HG03135 (cell line): ENCODE data around the gene TMEM39A.

Experiments
- ATAC-seq: cut with Tn5 transposase; IDR thresholded peaks from one replicate; pipeline ENCODE4 v1.9.1; 2021; ENCODE audit warnings: mild to moderate bottlenecking, moderate library complexity; ENCODE audit not compliant: unreplicated experiment

The TMEM39A gene

DNA sequence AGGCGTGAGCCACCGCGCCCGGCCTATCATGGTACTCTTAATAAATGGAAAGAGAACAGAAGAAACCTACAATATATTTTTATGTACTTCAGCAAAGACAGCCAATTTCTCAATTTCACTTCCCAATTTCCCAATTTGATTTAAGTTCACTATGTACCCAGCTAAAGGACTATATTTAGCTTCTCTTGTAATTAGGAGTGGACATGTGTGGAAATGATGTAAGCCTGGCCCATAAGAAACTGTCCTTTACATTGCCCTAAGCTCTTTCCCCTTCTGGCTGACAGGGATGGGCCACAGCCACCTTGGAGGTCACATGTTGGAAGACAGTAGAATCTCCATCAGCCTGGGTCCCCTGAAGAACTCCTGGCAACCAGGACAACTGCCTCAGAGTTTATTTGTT, 6.2 kb downstream of the TMEM39A start:
- ATAC-seq, result no peak

DNA sequence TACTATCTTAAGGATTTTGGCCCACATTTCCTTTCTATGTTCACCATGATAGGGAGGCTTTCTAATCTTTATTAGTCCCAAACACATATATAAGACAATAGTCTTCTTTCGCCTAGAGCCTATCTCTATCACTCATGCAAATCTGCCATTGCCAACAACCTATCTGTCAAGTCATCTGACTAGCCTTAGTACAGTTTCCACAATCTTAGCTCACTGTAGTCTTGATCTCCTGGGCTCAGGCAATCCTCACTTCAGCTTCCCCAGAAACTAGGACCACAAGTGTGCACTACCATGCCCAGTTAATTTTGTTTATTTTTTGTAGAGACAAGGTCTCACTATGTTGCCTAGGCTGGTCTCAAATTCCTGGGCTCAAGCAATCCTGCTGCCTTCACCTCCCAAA, 6.9 kb downstream of the TMEM39A start:
- no peak for ATAC-seq

DNA sequence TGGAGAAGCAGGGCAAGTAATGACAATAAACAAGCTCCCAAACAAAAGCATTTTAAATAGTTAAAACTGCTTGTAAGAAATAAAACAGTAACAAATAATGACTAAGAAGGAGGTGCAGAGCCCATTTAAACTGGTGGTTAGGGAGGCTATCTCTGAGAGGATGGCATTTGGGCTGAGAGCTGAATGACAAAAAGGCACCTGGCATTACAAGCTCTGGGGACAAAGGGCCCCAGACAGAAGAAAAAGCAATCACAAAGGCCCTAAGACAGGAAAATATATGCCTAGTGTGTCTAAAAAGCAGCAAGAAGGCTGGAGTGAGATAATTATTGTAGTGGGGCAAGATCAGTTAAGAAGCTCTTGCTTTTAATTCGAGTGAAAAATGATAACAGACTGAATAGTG, 9.6 kb downstream of the TMEM39A start:
- no peak for ATAC-seq

DNA sequence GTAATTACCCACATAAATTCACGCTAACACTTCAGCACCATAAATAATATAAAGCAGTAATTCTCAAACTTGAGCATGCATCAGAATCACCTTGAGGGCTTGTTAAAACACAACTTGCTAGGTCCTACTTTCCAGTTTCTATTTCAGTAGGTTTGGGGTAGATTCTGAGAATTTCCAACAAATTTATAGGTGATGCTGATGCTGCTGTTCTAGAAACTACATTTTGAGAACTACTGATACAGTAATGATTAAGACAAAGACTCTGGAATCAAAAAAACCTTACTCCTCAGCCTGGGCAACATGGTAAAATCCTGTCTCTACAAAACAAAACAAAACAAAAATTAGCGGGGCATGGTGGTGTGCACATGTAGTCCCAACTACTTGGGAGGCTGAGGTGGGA, 18.8 kb downstream of the TMEM39A start:
- no peak for ATAC-seq

DNA sequence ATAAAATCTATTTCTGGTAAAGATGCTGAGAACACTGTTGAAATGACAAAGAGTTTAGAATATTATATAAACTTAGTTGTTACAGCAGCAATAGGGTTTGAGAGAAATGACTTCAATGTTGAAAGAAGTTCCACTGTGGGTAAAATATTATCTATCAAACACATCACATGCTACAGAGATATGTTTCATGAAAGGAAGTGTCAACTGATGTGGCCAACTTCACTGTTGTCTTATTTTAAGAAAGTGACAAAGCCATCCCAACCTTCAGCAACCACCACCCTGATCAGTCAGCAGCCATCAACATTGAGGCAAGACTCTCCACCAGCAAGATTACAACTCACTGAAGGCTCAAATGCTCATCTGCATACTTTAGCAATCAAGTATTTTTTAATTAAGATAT, 20.2 kb downstream of the TMEM39A start:
- no peak for ATAC-seq

DNA sequence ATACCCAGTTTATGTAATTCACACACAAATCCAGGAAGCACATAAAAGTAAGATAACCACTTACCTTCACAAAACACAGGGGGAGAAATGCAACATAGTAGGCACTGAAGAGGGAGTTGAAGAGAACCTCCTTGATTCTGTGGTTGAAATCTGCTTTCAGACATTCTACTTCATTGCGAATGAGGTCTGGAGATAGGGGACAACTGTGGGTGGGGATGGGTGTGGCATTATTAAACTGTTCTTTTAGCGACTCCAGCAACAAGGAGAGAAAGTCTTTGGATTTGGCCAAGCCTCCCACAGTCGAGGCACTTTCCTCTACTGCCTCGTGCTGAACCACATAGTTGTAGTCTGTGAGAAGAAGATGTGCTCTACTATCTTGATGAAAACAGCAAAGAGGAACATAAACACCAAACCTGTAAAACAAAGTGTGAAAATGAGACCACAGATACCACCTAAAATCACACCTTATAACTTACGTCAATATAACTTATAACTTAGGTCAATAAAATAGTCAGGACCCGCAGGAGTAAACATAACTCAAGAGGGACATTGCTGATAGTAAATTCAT, 25.6 kb downstream of the TMEM39A start:
- ATAC-seq, result no peak

DNA sequence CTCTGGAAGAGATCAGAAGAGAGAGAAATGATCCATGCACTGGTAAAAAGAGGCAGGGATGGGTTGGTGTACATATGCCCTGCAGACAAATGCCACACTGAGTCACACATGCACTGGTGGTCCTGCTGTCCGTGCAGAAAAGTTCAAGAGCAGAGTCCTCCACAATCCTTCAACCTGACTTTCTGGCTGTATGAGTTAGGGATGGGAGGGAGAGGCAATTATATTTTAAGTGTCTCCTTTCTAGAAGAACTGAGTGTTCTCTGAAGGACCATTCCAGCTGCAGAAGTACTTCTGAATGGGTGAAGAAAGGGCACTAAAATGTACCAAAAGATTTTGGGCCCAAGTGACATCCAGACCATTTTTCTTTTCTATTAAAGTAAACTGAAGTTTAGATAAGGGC, 26.4 kb downstream of the TMEM39A start:
- no peak for ATAC-seq

DNA sequence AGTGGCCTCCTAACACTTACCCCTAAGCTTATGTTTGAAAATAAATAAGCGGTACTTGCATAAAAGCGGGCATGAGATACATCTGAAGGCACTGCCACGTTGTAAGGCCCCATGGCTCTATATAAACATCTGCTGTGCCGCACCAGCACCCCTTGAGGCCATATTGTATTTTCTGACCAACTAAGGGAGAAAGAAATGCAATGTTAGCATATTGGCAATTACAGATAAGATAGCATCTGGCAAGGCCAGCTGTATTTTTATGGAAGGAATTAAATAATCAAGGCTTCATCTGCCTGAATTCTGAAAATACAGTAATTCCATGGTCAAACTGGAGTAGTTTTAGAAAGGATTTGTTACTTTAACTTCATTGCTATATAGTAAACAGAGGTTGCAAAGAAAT, 28.7 kb downstream of the TMEM39A start:
- no peak for ATAC-seq

DNA sequence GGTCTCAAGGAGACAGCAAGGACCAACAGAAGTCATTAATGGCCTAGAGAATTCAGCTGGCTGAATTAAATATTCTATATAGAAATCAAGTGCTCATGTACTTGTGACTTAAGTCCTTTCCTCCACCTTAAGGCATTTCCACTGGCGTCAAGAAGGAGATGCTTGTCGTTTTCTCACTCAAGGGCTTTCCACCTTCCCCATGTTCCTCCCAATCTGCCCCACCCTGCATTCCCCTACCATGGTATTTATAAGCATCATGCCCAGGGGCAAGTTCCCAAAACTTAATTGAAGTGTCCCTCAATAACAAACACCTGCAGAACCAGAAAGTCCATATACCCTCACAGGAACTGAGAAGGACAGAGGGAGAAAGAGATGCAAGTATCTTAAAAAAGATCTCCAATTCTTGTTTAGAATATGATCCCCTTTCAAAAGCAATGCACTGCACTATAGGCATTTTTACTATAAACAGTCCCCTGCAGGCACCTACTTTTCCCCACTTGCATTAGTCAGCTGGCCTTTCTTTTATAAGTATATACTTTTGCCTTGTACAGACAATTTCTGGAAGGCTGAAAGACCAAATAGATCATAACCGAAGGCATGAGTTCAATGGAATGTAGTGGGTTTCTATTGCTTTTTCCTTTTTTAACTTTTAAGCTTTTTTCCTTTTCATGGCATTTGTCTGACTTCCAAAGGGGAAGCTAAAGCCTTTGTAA, 29.6 kb downstream of the TMEM39A start:
- ATAC-seq, result no peak

DNA sequence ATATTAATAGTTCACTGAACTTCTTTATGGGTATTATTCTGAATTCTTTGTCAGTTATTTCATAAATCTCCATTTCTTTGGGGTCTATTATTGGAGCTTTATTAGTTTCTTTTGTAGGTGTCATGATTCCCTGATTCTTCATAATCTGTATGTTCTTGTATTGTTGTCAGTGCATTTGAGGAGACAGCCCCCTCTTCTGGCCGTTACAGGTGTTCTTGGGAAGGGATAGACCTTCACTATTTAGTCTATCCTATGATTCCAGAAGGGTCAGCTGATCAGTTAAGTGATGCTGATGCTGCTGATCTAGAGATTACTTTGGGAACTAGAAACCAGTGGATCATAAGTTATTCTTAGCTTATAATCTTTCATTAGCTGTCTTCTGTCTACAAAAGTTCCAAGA, 34.9 kb downstream of the TMEM39A start:
- no peak for ATAC-seq

DNA sequence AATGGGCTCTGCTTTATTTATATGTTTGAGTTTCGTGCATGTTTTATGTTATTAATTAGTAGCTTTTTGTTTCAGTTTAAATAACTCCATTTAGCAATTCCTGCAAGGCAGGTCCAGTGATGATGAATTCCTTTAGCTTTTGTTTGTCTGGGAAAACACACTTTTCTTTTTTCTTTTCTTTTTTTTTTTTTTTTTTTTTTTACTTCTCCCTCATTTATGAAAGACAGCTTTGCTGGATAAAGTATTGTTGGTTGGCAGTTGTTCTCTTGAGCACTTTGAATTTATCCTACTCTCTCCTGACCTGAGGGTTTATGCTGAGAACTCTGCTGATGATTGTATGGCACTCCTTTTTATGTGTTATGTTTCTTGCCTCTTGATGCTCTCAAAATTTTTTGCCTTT, 35.7 kb downstream of the TMEM39A start:
- ATAC-seq, result no peak

DNA sequence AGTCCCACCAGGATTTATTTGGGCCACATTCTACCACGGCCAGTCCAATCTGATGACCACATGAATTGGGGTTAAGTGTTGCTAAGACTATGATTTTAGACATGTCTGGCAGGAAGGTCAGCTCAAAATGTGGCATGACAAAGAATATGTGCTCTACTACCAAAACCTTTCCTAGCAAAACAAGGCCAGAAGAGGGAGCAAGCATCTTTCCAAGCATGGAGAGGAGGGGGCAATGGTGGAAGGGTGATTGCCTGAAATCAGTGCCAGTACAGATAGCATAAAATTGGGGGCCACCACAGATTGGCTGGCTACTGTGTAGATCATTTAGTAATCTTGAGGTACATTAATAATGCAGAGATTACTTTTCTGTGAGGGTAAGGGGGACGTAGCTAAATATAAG, 43.2 kb downstream of the TMEM39A start:
- ATAC-seq, result no peak

DNA sequence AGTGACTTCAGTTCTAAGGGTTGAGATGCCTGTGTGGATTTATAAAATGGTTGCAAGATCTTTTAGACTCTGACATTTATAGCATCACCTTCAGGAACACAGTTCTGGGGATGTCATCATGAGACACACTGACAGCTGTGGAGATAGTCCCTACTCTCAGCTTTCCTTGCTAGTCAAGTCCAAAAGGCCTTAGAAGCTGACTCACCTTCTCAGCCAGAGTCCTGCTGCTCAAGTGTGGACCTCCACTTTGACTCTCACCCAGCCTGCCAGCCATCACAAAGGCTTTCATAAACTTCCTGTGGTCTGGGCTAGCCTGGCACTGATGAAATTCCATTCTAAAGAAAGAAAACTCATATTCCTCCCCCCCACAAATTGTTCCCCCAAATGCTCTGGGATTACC, 44.8 kb downstream of the TMEM39A start:
- ATAC-seq, result no peak

DNA sequence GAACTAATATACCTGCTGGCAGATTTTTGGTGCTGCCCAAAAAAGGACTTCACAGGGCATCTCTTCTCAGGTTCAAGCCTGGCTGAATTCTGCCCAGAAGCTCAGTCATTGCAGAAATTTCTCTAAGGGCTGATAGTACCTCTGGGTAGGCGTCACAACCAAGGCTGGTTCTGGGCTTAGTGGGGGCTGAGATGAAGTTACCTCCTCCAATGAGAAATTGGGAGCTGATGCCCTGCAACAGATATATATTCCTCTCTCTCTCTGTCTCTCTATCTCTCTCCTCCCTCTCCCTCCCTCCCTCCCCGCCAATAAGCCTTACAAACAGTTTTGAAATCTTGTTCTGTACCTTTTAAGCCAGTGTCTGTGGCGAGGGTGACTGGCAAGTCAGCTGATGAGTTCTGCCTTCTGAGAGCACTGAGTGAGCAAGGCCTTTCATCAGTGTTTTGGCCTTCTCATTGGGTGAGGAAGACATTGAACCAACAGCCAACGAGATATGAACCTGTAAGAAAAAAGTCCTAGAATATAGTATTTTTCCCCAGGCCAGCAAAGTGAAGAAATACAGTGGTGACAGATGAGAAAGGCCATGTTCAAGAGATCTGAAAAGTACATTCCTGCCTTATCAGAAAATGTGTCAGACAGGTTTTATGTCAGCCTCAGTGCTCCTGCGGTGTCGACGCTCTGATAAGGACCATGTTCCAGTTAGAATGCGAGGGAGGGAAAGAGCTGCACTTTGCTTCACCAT, 45.5 kb downstream of the TMEM39A start:
- no peak for ATAC-seq

DNA sequence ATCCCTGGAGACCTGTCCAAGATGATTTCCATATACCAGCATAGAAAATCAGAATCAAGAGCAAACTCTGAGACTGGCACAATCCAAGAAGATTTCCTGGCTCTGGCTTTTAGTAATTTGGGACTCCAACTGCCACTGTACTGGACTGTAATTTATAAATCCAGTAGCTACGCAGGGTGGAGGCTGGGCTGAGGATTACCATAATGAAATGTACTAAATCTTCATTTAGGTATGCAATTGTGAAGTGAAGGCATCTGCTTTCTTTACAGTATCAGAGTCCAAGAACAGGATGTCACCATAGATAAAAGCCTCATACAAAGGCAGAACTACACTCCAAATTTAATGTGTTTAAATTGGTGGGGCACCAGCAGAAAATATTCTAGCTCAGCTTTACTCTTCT, 46.5 kb downstream of the TMEM39A start:
- ATAC-seq, result no peak

DNA sequence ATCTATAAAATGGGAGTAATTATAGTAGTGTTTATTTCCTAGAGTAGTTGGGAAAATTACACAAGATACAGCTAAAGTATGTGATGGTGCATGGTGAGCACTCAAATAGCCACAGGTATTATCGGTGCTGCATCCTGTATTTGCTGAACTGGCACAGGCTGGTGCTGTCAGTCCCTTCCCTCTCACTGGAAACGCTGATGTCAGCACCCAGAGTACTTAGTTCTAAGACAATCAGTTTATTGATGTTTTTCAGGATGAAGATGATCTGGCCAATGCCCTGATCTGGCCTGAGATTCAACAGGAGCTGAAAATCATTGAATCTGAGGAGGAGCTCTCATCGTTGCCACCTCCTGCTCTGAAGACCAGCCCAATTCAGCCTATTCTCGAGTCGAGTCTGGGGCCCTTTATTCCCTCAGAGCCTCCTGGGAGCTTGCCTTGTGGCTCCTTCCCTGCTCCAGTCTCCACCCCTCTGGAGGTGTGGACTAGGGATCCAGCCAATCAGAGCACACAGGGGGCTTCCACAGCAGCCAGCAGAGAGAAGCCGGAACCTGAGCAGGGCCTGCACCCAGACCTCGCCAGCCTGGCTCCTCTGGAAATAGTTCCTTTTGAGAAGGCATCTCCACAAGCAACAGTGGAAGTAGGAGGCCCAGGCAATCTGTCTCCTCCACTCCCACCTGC, 49.7 kb downstream of the TMEM39A start:
- no peak for ATAC-seq

DNA sequence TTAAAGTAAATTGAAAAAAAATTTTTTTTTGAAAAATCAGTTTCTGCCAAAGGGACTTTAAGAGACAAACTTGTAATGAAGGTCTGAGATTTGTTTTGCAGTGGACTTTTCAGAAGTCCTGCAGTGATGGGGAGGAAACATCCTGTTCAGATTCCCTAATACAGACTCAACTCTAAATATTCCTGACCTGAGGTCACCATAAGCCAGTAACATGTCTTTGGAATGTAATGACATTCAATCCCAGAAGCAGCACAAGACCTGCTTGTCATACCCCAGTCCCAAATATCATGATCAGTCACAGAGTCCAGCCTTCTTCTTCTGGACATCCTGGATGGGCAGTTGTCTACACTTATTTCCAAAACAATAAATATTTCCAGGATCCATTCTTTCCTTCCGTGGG, 53.6 kb downstream of the TMEM39A start:
- ATAC-seq, result no peak

DNA sequence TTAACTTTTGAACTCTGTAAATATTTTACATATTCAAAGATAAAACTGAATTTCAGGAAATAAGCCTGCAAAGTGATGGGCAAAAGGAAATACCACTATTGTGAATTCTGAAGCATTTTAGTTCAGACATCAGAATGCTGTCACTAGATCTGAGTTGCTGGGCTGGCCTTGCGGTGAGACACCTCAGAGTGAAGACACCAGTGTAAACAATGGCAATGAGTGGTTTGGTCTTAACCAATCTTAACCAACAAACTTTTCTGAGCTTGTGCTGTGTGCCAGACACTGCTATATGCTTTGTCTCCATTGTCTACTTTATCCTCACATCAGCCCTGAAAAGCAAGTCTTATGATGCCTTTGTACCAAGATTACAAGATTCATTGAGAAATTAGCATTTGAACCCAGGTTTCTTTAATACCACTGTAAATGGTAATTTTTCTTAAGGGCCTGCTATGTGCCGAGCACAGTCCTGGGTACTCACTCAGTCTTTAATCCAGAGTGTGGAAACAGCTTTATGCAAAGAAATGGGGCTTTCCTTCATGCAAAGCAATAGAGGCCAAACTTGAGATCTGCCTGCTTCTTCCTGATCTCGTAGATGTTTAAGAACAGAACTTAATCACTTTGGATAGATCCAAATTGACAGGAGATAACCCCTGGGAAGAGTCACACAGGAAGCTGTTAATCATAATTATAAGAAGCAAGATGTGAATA, 55.0 kb downstream of the TMEM39A start:
- ATAC-seq, result no peak

DNA sequence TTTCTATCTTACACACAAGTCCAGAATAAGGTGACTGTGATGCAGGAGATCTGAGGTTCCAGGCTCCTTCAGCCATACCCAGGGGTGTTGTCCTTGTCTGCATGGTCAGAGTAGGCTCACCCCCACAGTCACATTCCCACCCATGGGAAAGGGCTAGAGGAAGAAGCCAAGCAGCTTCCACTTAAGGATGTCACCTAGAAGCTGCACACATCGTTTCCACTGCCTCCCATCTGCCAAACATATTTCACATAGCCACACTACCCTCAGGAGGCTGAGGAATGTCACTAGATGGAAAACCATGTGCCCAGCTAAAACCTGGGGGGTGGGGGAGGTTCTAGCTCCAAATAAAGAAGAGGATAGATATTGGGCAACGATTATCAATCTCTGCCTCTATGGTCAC, 58.1 kb downstream of the TMEM39A start:
- no peak for ATAC-seq

DNA sequence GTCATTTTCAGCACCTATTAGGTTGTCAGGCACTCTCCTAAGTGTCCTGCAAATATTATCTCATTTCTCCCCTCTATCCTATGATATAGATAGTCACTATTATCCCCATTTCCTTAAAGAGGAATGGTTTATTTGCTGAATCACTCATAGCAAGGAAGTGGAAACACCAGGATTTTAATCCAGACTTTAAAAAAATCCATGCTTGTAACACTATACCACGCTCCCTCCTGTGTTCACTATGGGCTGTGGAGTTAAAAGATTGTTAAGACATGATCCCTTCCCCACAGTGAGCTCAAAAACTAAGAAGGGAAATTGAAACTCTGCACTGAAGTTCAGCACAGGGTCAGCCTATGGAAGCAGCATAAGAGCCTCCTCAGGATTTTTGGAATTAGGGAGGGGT, 60.2 kb downstream of the TMEM39A start:
- ATAC-seq, result no peak

DNA sequence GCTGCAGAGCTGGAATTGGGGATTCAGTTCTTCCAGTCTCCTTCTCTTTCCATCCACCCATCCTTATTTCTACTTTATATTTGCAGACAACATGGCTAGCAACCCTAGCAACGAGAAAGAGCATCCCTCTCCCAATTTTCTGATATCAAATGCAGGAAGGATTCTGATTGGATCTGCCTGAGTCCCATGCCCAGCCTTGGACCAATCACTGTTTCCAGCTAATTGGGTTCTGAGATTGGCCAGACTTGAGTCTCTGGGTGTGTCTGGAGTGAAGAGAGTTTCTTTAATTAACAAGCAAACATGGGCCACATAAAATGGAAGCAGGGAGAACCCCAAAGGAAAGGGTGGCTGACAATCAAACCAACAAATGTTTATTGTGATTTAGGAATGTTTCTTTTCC, 60.6 kb downstream of the TMEM39A start:
- ATAC-seq, result no peak
